ENCODE data around the gene COL9A3. TPM values are rescaled to one million over a fixed set of nuclear protein-coding genes. Genes with fewer than 3 reads are reported as not detected.

Gene COL9A3
- total RNA-seq (2022) = not detected in 2 replicates
- not detected for Bru-seq, nascent RNA
- not detected for BruChase-seq, experiment 1, labeled RNA remaining after a 6-hour chase
- not detected for BruChase-seq, experiment 2, labeled RNA remaining after a 2-hour chase
- long read RNA-seq = 0 reads

DNA sequence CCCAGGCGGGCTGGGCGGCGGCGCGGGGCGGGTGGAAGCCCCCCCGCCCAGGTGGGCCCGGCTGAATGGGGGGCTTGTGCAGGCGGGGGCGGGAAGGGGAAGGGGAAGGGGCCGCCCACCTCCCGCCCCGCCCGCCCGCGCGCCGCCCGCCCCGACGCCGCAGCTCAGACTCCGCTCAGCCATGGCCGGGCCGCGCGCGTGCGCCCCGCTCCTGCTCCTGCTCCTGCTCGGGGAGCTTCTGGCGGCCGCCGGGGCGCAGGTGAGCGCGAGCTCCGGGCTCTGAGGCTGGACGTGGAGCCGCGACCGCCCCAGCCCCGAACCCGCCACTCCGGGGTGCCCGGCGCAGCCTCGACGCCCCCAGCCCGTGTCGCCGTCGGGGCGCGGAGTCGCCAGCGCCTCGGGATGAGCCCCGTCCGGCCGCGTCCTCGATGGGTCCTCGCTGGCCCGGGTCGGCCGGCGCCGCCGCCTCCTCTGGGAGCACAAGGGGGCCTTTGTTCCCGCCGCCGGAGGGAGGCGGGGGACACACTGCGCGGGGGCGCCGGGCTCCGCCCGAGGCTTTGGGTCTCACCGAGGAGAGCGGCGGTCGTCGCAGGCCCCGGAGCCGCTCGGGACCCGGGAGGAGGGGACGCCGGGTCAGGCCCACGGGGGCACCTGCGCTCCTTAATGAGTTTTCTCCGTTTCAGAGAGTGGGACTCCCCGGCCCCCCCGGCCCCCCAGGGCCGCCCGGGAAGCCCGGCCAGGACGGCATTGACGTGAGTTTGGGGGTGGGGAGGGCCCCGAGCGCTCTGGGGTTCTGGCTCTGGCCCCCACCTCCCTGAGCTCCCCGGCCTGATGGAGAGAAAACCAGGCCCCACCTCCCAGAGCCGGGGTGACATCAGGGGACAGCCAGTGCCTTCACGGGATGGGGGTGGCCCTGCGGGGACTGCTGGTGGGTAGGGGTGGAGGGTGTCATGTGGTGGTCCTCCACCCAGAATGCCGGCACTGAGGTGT, at the start of gene COL9A3:
COL9A3 (plus strand) TSS at position 167 of the 990 bp plus-strand sequence; CDS start at position 182, 15 bp downstream.
- intact Hi-C loops (cut with micrococcal nuclease) = no loop called here
- TF ChIP-seq, protein P1, sequence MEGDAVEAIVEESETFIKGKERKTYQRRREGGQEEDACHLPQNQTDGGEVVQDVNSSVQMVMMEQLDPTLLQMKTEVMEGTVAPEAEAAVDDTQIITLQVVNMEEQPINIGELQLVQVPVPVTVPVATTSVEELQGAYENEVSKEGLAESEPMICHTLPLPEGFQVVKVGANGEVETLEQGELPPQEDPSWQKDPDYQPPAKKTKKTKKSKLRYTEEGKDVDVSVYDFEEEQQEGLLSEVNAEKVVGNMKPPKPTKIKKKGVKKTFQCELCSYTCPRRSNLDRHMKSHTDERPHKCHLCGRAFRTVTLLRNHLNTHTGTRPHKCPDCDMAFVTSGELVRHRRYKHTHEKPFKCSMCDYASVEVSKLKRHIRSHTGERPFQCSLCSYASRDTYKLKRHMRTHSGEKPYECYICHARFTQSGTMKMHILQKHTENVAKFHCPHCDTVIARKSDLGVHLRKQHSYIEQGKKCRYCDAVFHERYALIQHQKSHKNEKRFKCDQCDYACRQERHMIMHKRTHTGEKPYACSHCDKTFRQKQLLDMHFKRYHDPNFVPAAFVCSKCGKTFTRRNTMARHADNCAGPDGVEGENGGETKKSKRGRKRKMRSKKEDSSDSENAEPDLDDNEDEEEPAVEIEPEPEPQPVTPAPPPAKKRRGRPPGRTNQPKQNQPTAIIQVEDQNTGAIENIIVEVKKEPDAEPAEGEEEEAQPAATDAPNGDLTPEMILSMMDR (IDR thresholded peaks at IDR 0.05; ENCODE audit: unreplicated experiment) = no peak
- ChIA-PET POLR2A (interaction anchor here (1.1 to 1.8 kb wide), 3 partner anchors 15 to 21 kb away, joined by 3 to 7 read pairs (median 3); partner anchors contain the start of gene MRGBP), CTCF (interaction anchor here (0.6 to 4.8 kb wide), 2 partner anchors 9 to 114 kb away, joined by 3 to 25 read pairs; no protein-coding TSS in a partner anchor)
- Mint-ChIP-seq H3K4me3 (ENCODE audit: unreplicated experiment) (no peak within 1 kb of the TSS), H3K4me1 (ENCODE audit: insufficient read depth, unreplicated experiment) (peaks cover 7% of the 10 kb centered on the region), H3K27ac (ENCODE audit: low read depth, unreplicated experiment) (no peak within 1 kb of the TSS), H3K36me3 (ENCODE audit: insufficient read depth, unreplicated experiment) (peaks cover 9% of the 10 kb centered on the region), H3K27me3 (ENCODE audit: insufficient read depth, unreplicated experiment) (no peaks in the 10 kb centered on the region), H3K9me3 (ENCODE audit: unreplicated experiment) (no peaks in the 10 kb centered on the region)
- DNase-seq (ENCODE audit: unreplicated experiment) = no peak
- BruUV-seq (replicated peaks) = no TSS peak

DNA sequence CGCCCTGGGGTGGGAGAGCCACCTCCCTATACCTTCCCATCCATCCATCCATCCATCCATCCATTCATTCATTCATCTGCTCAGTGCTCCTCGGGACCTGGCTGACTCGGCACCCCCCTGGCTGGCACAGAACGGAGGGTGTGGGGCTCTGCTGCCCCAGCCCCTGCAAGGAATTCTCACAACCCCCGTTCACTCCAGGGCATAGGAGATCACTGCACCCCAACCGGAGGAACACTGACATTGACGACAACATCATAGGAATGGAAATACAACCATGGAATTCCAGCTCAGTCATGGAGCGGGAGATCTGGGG, 48.7 kb upstream of the COL9A3 start:
- POLR2A ChIA-PET = interaction anchor here (0.6 to 0.9 kb wide), 4 partner anchors 27 to 178 kb away, joined by 3 read pairs; no protein-coding TSS in a partner anchor
- CTCF ChIA-PET = interaction anchor here (0.6 to 1.0 kb wide), 4 partner anchors 14 to 82 kb away, joined by 3 to 4 read pairs (median 3); no protein-coding TSS in a partner anchor
- Mint-ChIP-seq H3K36me3 (ENCODE audit: insufficient read depth, unreplicated experiment) (no peaks in the 10 kb centered on the region), H3K27ac (ENCODE audit: low read depth, unreplicated experiment) (no peak overlapping the region), H3K4me1 (ENCODE audit: insufficient read depth, unreplicated experiment) (peaks cover 18% of the 10 kb centered on the region), H3K4me3 (ENCODE audit: unreplicated experiment) (no peak overlapping the region), H3K27me3 (ENCODE audit: insufficient read depth, unreplicated experiment) (no peaks in the 10 kb centered on the region), H3K9me3 (ENCODE audit: unreplicated experiment) (no peaks in the 10 kb centered on the region)
- TF ChIP-seq, protein P1 (IDR thresholded peaks at IDR 0.05; ENCODE audit: unreplicated experiment) = no peak
- BruUV-seq (replicated peaks) = no TSS peak
- intact Hi-C loops (cut with micrococcal nuclease) = no loop called here
- no peak for DNase-seq (ENCODE audit: unreplicated experiment)

DNA sequence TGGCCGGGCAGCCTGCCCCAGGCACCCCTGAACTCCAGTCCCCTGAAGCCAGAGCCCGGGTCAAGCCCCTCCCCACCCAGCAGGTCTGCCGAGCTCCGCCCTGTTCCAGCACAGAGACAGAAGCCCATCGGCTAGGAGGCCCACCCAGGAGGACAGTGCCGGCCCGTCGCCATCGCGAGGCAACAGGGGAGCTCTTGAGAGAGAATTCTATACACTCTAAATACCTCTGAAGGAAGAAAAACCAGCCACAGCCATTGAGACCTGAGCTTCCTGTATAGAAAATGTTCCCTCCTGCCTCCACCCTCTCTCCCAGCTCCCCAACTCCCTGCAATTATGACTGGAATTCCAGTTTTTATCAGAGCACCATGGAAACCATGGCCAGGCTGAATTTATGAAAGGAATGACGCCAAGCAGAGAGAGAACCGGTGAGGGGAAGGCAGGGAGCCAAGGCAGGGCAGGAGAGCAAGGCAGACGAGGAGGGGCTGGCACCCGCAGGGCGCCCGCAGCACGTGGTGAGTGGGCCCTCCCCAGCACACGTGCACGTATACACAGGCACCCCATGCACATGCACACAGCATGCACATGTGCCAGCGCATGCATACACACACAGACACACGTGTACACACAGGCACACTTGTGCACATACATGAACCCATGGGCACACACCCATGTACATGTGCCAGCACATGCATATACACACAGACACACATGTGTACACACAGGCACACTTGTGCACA, 48.1 kb upstream of the COL9A3 start:
- Mint-ChIP-seq H3K36me3 (ENCODE audit: insufficient read depth, unreplicated experiment) (no peaks in the 10 kb centered on the region), H3K4me1 (ENCODE audit: insufficient read depth, unreplicated experiment) (peaks cover 23% of the 10 kb centered on the region), H3K27me3 (ENCODE audit: insufficient read depth, unreplicated experiment) (no peaks in the 10 kb centered on the region), H3K9me3 (ENCODE audit: unreplicated experiment) (no peaks in the 10 kb centered on the region), H3K27ac (ENCODE audit: low read depth, unreplicated experiment) (no peak overlapping the region), H3K4me3 (ENCODE audit: unreplicated experiment) (no peak overlapping the region)
- BruUV-seq (replicated peaks) = no TSS peak
- no peak for DNase-seq (ENCODE audit: unreplicated experiment)
- CTCF ChIA-PET = interaction anchor here (0.6 to 1.7 kb wide), 4 partner anchors 10 to 64 kb away, joined by 3 to 4 read pairs (median 4); no protein-coding TSS in a partner anchor
- TF ChIP-seq, protein P1 (IDR thresholded peaks at IDR 0.05; ENCODE audit: unreplicated experiment) = no peak
- POLR2A ChIA-PET = interaction anchor here (0.6 to 0.9 kb wide), 4 partner anchors 28 to 179 kb away, joined by 3 read pairs; no protein-coding TSS in a partner anchor
- intact Hi-C loops (cut with micrococcal nuclease) = no loop called here

Measured in MCF 10A (cell line).